Measurements from ENCODE around the gene EHD1. TPM values are rescaled to one million over a fixed set of nuclear protein-coding genes. Genes with fewer than 3 reads are reported as not detected.

Gene EHD1
- total RNA-seq, 3 donors from 2014 or later, result 26.9 to 45.4 (median 31.2) TPM

GRCh38 chr11:64894070-64894811 lies 15.8 kb upstream of the EHD1 start:
- peak; percentile 62 to 82 for DNase-seq (ENCODE audit: low spot score in 2 of 2)
- no peak overlapping the region for H3K27ac ChIP-seq
- H3K27me3 ChIP-seq, result no peaks in the 10 kb centered on the region
- H3K4me1 ChIP-seq, result no peaks in the 10 kb centered on the region
- intact Hi-C loops (cut with DNase I; ENCODE audit: low total_unique reads), result no loop called here
- no peak for TF ChIP-seq POLR2A (IDR thresholded peaks at IDR 0.05)
- peak; percentile 64 to 86 (median 83) for TF ChIP-seq CTCF (IDR thresholded peaks at IDR 0.05)
- TF ChIP-seq POLR2AphosphoS5 (IDR thresholded peaks at IDR 0.05), result peak in 1 of 3 donors; percentile 26
- H3K4me3 ChIP-seq, result no peak overlapping the region
- no peaks in the 10 kb centered on the region for H3K36me3 ChIP-seq
- no peaks in the 10 kb centered on the region for H3K9me3 ChIP-seq

GRCh38 chr11:64893194-64894069 lies 15.0 kb upstream of the EHD1 start:
- intact Hi-C loops (cut with DNase I; ENCODE audit: low total_unique reads), result no loop called here
- Histone ChIP-seq H3K36me3 (no peaks in the 10 kb centered on the region), H3K27me3 (no peaks in the 10 kb centered on the region), H3K4me3 (no peak overlapping the region), H3K9me3 (no peaks in the 10 kb centered on the region), H3K4me1 (no peaks in the 10 kb centered on the region), H3K27ac (no peak overlapping the region)
- no peak for DNase-seq (ENCODE audit: low spot score in 2 of 2)
- no peak for TF ChIP-seq CTCF (IDR thresholded peaks at IDR 0.05)
- TF ChIP-seq POLR2A (IDR thresholded peaks at IDR 0.05), result no peak
- TF ChIP-seq POLR2AphosphoS5 (IDR thresholded peaks at IDR 0.05), result no peak

GRCh38 chr11:64892838-64893193 lies 14.4 kb upstream of the EHD1 start:
- Histone ChIP-seq H3K27ac (no peak overlapping the region), H3K4me1 (peaks cover 0 to 3% of the 10 kb centered on the region in 2 donors), H3K27me3 (no peaks in the 10 kb centered on the region), H3K4me3 (no peak overlapping the region), H3K9me3 (no peaks in the 10 kb centered on the region), H3K36me3 (no peaks in the 10 kb centered on the region)
- no peak for TF ChIP-seq CTCF (IDR thresholded peaks at IDR 0.05)
- no peak for TF ChIP-seq POLR2A (IDR thresholded peaks at IDR 0.05)
- no peak for TF ChIP-seq POLR2AphosphoS5 (IDR thresholded peaks at IDR 0.05)
- no peak for DNase-seq (ENCODE audit: low spot score in 2 of 2)
- intact Hi-C loops (cut with DNase I; ENCODE audit: low total_unique reads), result no loop called here

GRCh38 chr11:64892411-64892831 lies 14.0 kb upstream of the EHD1 start:
- H3K4me1 ChIP-seq, result peaks cover 0 to 4% of the 10 kb centered on the region in 2 donors
- TF ChIP-seq POLR2AphosphoS5 (IDR thresholded peaks at IDR 0.05) (no peak), CTCF (IDR thresholded peaks at IDR 0.05) (no peak), POLR2A (IDR thresholded peaks at IDR 0.05) (no peak)
- H3K36me3 ChIP-seq, result no peaks in the 10 kb centered on the region
- no peaks in the 10 kb centered on the region for H3K27me3 ChIP-seq
- DNase-seq (ENCODE audit: low spot score in 2 of 2), result no peak
- no peak overlapping the region for H3K4me3 ChIP-seq
- no peak overlapping the region for H3K27ac ChIP-seq
- no peaks in the 10 kb centered on the region for H3K9me3 ChIP-seq
- intact Hi-C loops (cut with DNase I; ENCODE audit: low total_unique reads), result no loop called here

GRCh38 chr11:64891880-64892279 lies 13.5 kb upstream of the EHD1 start:
- no peak overlapping the region for H3K4me3 ChIP-seq
- intact Hi-C loops (cut with DNase I; ENCODE audit: low total_unique reads), result no loop called here
- H3K4me1 ChIP-seq, result peaks cover 0 to 4% of the 10 kb centered on the region in 2 donors
- no peak overlapping the region for H3K27ac ChIP-seq
- DNase-seq (ENCODE audit: low spot score in 2 of 2), result no peak
- no peak for TF ChIP-seq POLR2AphosphoS5 (IDR thresholded peaks at IDR 0.05)
- TF ChIP-seq CTCF (IDR thresholded peaks at IDR 0.05), result no peak
- no peak for TF ChIP-seq POLR2A (IDR thresholded peaks at IDR 0.05)
- H3K27me3 ChIP-seq, result no peaks in the 10 kb centered on the region
- H3K36me3 ChIP-seq, result no peaks in the 10 kb centered on the region
- no peaks in the 10 kb centered on the region for H3K9me3 ChIP-seq

Measured in breast epithelium (tissue), 4 donors.